Neural cell (in vitro differentiated cells): ENCODE data around the gene AK1. TPM values are rescaled to one million over a fixed set of nuclear protein-coding genes. Genes with fewer than 3 reads are reported as not detected.

Source experiments
- H2AFZ ChIP-seq: fragments of 200-600, 300-800 bp; sonication (generic), shearing (Covaris generic); 2 replicates; pipeline ENCODE4 v1.6.0; 2014; ENCODE audit warnings: low read depth, mild to moderate bottlenecking, antibody characterized with exemption, low read length, moderate library complexity
- H3F3A ChIP-seq: fragments of 200-600 bp; shearing (Covaris generic); 2 replicates; pipeline ENCODE4 v1.6.1; 2016; ENCODE audit warnings: mild to moderate bottlenecking, moderate library complexity, mixed read lengths, antibody characterized with exemption, low read length; ENCODE audit not compliant: insufficient read depth, poor library complexity, severe bottlenecking
- H3K27ac ChIP-seq: fragments of 200-600, 300-800 bp; sonication (generic), shearing (Covaris generic); 2 replicates; pipeline ENCODE4 v1.5.1; 2014; ENCODE audit warnings: mild to moderate bottlenecking, low read length, moderate library complexity
- H3K27me3 ChIP-seq: fragments of 300-800, 200-600 bp; sonication (generic), shearing (Covaris generic); 2 replicates; pipeline ENCODE4 v1.6.0; 2014; ENCODE audit warnings: mild to moderate bottlenecking, low read depth, low read length, moderate library complexity; ENCODE audit not compliant: insufficient read depth
- H3K36me3 ChIP-seq: fragments of 300-800, 200-600 bp; sonication (generic), shearing (Covaris generic); 2 replicates; pipeline ENCODE4 v1.5.1; 2014; ENCODE audit warnings: mild to moderate bottlenecking, antibody characterized with exemption, low read length, moderate library complexity; ENCODE audit not compliant: insufficient read depth
- H3K4me2 ChIP-seq: fragments of 300-800, 200-600 bp; sonication (generic), shearing (Covaris generic); 2 replicates; pipeline ENCODE4 v1.6.0; 2014; ENCODE audit warnings: mild to moderate bottlenecking, low read length
- H3K4me3 ChIP-seq: fragments of 300-800, 200-600 bp; sonication (generic), shearing (Covaris generic); 2 replicates; pipeline ENCODE4 v1.5.1; 2014; ENCODE audit warnings: mild to moderate bottlenecking, low read length, moderate library complexity
- H3K79me2 ChIP-seq: fragments of 200-600 bp; shearing (Covaris generic); replicated peaks from 2 replicates; pipeline ENCODE4 v1.6.0; 2014; ENCODE audit warnings: mild to moderate bottlenecking, low read length, moderate library complexity; ENCODE audit not compliant: insufficient read depth
- H3K9ac ChIP-seq: fragments of 300-800, 200-600 bp; sonication (generic), shearing (Covaris generic); 2 replicates; pipeline ENCODE4 v1.6.1; 2016; ENCODE audit warnings: mild to moderate bottlenecking, low read length, mixed read lengths
- H3K9me2 ChIP-seq: fragments of 200-600 bp; shearing (Covaris generic); 2 replicates; pipeline ENCODE4 v1.6.1; 2016; ENCODE audit warnings: mild to moderate bottlenecking, low read length, mixed read lengths; ENCODE audit not compliant: insufficient read depth
- H3K9me3 ChIP-seq: fragments of 200-600, 300-800 bp; sonication (generic), shearing (Covaris generic); 2 replicates; pipeline ENCODE4 v1.6.1; 2016; ENCODE audit warnings: mild to moderate bottlenecking, mixed run types, low read length, moderate library complexity, mixed read lengths
- H4K20me1 ChIP-seq: fragments of 200-600 bp; shearing (Covaris generic); 2 replicates; pipeline ENCODE4 v1.6.1; 2016; ENCODE audit warnings: mild to moderate bottlenecking, mixed run types; ENCODE audit not compliant: insufficient read depth
- CTCF ChIP-seq: fragments of 450-650 bp; IDR thresholded peaks from 2 replicates; pipeline ENCODE4 v1.5.1; 2014; ENCODE audit warnings: antibody characterized with exemption, mild to moderate bottlenecking, moderate library complexity; ENCODE audit not compliant: poor library complexity, severe bottlenecking
- EP300 ChIP-seq: fragments of 450-650 bp; conservative IDR thresholded peaks from 2 replicates; pipeline ENCODE4 v1.6.1; 2014; ENCODE audit warnings: antibody characterized with exemption, mild to moderate bottlenecking, moderate library complexity; ENCODE audit not compliant: poor library complexity, severe bottlenecking
- EZH2 ChIP-seq: fragments of 200-600, 300-800 bp; shearing (Covaris generic), sonication (generic); IDR thresholded peaks from 2 replicates; pipeline ENCODE4 v1.6.1; 2014; ENCODE audit warnings: antibody characterized with exemption, low read length, borderline replicate concordance, mild to moderate bottlenecking; ENCODE audit not compliant: insufficient read depth, poor library complexity, severe bottlenecking
- MXI1 ChIP-seq: fragments of 450-650 bp; conservative IDR thresholded peaks from 2 replicates; pipeline ENCODE4 v1.6.1; 2014; ENCODE audit warnings: antibody characterized with exemption, mild to moderate bottlenecking; ENCODE audit not compliant: poor library complexity, severe bottlenecking
- POLR2AphosphoS5 ChIP-seq: IDR thresholded peaks from 2 replicates; pipeline ENCODE4 v1.6.1; 2012
- RAD21 ChIP-seq: fragments of 450-650 bp; conservative IDR thresholded peaks from 2 replicates; pipeline ENCODE4 v1.6.1; 2014; ENCODE audit warnings: antibody characterized with exemption, mild to moderate bottlenecking, moderate library complexity
- REST ChIP-seq: IDR thresholded peaks from 2 replicates; pipeline ENCODE4 v1.6.1; 2012; ENCODE audit warnings: borderline replicate concordance
- SMC3 ChIP-seq: fragments of 450-650 bp; conservative IDR thresholded peaks from 2 replicates; pipeline ENCODE4 v1.6.1; 2014; ENCODE audit warnings: antibody characterized with exemption, mild to moderate bottlenecking, moderate library complexity; ENCODE audit not compliant: poor library complexity
- TAF1 ChIP-seq: IDR thresholded peaks from 2 replicates; pipeline ENCODE4 v1.6.1; 2012; ENCODE audit warnings: low read depth
- polyA plus RNA-seq: library from polyadenylated mRNA; depleted of rRNA; stranded (reverse); fragments of >200 nt; gene quantifications from 2 replicates; pipeline ENCODE4 v1.2.3, GENCODE V29; 2014

The AK1 gene
- polyA plus RNA-seq, 1 donor from 2014 or later, result 105 TPM

GRCh38 chr9:127878001-127878651 lies 651 bp upstream of the AK1 start:
- Histone ChIP-seq H2AFZ (peak overlapping the region; percentile 93), H4K20me1 (no peaks in the 10 kb centered on the region), H3K36me3 (no peaks in the 10 kb centered on the region), H3K9me2 (no peaks in the 10 kb centered on the region), H3K27me3 (no peaks in the 10 kb centered on the region), H3F3A (no peaks in the 10 kb centered on the region), H3K4me3 (peak overlapping the region; percentile 73), H3K27ac (no peak overlapping the region), H3K9ac (peak overlapping the region; percentile 87), H3K9me3 (no peaks in the 10 kb centered on the region), H3K4me2 (peak overlapping the region; percentile 38), H3K79me2 (peaks cover 7% of the 10 kb centered on the region)
- TF ChIP-seq TAF1 (no peak), MXI1 (no peak), RAD21 (no peak), EZH2 (no peak), CTCF (no peak), REST (no peak), POLR2AphosphoS5 (no peak), SMC3 (no peak), EP300 (no peak)

GRCh38 chr9:127876764-127877562 lies 512 bp downstream of the AK1 start:
- H3K9ac ChIP-seq, result peak overlapping the region; percentile 87
- H3K9me2 ChIP-seq, result no peaks in the 10 kb centered on the region
- H3K27me3 ChIP-seq, result no peaks in the 10 kb centered on the region
- H2AFZ ChIP-seq, result peak overlapping the region; percentile 93
- H3K4me3 ChIP-seq, result peak overlapping the region; percentile 73
- H3K79me2 ChIP-seq, result peaks cover 7% of the 10 kb centered on the region
- H4K20me1 ChIP-seq, result no peaks in the 10 kb centered on the region
- no peaks in the 10 kb centered on the region for H3K9me3 ChIP-seq
- no peaks in the 10 kb centered on the region for H3K36me3 ChIP-seq
- peak overlapping the region; percentile 51 for H3K27ac ChIP-seq
- no peaks in the 10 kb centered on the region for H3F3A ChIP-seq
- peak overlapping the region; percentile 87 for H3K4me2 ChIP-seq
- TF ChIP-seq EP300, result no peak
- TF ChIP-seq CTCF, result no peak
- TF ChIP-seq TAF1, result no peak
- no peak for TF ChIP-seq POLR2AphosphoS5
- TF ChIP-seq EZH2, result no peak
- no peak for TF ChIP-seq SMC3
- TF ChIP-seq RAD21, result no peak
- no peak for TF ChIP-seq REST
- TF ChIP-seq MXI1, result no peak
